Ishikawa (cell line): ENCODE measurements around the gene SCAND1.

Source experiments
- CREB1 ChIP-seq: IDR thresholded peaks from 2 replicates; pipeline ENCODE4 v1.6.1; 2012; ENCODE audit warnings: low read depth
- EGR1 ChIP-seq: IDR thresholded peaks from 2 replicates; pipeline ENCODE4 v1.6.1; 2012
- EP300 ChIP-seq: IDR thresholded peaks from 2 replicates; pipeline ENCODE4 v1.6.1; 2012; ENCODE audit warnings: borderline replicate concordance
- FOXM1 ChIP-seq: IDR thresholded peaks from 2 replicates; pipeline ENCODE4 v1.6.1; 2012; ENCODE audit warnings: low read depth, borderline replicate concordance
- NFIC ChIP-seq: IDR thresholded peaks from 2 replicates; pipeline ENCODE4 v1.6.1; 2012
- RAD21 ChIP-seq: IDR thresholded peaks from 2 replicates; pipeline ENCODE4 v1.6.1; 2012; ENCODE audit warnings: low read depth
- TAF1 ChIP-seq: IDR thresholded peaks from 2 replicates; pipeline ENCODE4 v1.6.1; 2012; ENCODE audit warnings: low read depth, mild to moderate bottlenecking
- TEAD4 ChIP-seq: IDR thresholded peaks from 2 replicates; pipeline ENCODE4 v1.6.1; 2012
- YY1 ChIP-seq: IDR thresholded peaks from 2 replicates; pipeline ENCODE4 v1.6.1; 2012; ENCODE audit warnings: low read depth
- ZBTB7A ChIP-seq: IDR thresholded peaks from 2 replicates; pipeline ENCODE4 v1.6.1; 2012; ENCODE audit warnings: low read depth
- TF ChIP-seq, protein P1 (sequence below): IDR thresholded peaks from 2 replicates; pipeline ENCODE4 v1.6.1; 2012; ENCODE audit warnings: low read depth, mild to moderate bottlenecking
- TF ChIP-seq, protein P2 (sequence below): IDR thresholded peaks from 2 replicates; pipeline ENCODE4 v1.6.1; 2012

DNA sequence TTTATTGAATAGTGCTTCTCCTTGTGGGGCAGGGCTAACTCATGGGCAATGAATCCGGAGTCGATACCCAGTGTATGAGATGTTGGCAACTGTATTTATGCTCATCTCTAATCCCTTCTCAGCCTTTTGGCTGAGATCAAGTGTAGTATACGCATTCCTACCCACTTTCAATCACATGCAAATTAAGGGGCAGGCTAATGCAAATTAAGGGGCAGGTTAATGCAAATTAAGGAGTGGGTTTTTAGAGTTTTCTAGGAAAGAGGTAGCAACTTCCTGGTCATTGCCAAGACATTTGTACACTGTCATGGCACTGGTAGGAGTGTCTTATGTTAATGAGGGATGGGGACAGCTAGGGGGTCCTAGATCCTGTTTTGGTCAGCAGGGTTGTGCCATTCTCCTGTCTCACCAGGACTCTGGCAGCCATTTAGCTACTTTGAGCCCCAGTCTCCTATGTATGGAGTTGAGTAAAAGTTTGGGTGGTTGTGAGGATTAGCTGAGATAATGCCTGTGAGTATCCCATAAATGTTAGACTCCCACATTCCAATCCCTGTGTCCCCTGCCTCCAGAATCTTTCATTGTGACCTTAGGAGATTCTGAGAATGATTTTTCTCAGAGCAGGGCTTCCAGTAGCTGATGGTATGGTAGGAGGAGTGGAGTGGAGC, 13.8 kb upstream of the SCAND1 start, which contains the start of gene CNBD2:
- TF ChIP-seq, protein P1, sequence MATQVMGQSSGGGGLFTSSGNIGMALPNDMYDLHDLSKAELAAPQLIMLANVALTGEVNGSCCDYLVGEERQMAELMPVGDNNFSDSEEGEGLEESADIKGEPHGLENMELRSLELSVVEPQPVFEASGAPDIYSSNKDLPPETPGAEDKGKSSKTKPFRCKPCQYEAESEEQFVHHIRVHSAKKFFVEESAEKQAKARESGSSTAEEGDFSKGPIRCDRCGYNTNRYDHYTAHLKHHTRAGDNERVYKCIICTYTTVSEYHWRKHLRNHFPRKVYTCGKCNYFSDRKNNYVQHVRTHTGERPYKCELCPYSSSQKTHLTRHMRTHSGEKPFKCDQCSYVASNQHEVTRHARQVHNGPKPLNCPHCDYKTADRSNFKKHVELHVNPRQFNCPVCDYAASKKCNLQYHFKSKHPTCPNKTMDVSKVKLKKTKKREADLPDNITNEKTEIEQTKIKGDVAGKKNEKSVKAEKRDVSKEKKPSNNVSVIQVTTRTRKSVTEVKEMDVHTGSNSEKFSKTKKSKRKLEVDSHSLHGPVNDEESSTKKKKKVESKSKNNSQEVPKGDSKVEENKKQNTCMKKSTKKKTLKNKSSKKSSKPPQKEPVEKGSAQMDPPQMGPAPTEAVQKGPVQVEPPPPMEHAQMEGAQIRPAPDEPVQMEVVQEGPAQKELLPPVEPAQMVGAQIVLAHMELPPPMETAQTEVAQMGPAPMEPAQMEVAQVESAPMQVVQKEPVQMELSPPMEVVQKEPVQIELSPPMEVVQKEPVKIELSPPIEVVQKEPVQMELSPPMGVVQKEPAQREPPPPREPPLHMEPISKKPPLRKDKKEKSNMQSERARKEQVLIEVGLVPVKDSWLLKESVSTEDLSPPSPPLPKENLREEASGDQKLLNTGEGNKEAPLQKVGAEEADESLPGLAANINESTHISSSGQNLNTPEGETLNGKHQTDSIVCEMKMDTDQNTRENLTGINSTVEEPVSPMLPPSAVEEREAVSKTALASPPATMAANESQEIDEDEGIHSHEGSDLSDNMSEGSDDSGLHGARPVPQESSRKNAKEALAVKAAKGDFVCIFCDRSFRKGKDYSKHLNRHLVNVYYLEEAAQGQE: no peak
- TF ChIP-seq NFIC (no peak), FOXM1 (no peak), EGR1 (no peak), TAF1 (no peak), YY1 (no peak), TEAD4 (no peak), ZBTB7A (no peak), RAD21 (no peak), EP300 (no peak), CREB1 (no peak)
- TF ChIP-seq, protein P2, sequence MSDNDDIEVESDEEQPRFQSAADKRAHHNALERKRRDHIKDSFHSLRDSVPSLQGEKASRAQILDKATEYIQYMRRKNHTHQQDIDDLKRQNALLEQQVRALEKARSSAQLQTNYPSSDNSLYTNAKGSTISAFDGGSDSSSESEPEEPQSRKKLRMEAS: no peak
